Measurements from ENCODE around the gene LRBA.
"Not testable (repeated sequence)": the region's sequence is repeated elsewhere in the genome, so short reads cannot be mapped to it uniquely, and the experiment has no call there.

LRBA gene

GRCh38 chr4:150723727-150724411 lies 291.2 kb downstream of the LRBA start:
- DNase-seq = no peak

- DNase-seq = peak; percentile 1
Measured at GRCh38 chr4:150722908-150723362, 292.1 kb downstream of the LRBA start.

DNA sequence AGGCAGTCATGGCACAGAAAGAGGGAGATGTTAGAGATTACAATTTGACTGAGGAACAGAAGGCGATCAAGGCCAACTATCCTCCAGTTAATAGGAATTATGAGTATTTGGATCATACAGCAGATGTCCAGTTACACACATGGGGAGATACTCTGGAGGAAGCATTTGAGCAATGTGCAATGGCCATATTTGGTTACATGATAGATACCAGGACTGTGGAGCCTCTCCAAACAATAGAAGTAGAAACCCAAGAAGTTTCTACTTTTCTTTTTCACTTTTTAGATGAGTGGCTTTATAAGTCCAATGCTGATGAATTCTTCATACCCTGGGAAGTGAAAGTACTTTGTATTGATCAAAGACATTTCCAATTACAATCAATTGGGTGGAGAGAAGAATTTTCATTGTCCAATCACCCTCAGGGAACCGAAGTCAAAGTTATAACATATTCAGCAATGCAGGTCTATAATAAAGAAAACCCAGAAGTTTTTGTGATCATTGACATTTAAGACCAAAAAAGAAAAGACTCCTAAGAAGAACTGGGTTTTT lies 294.0 kb downstream of the LRBA start:
- no peak for DNase-seq

GRCh38 chr4:150717952-150718351 lies 297.1 kb downstream of the LRBA start:
- DNase-seq = no peak

- DNase-seq = no peak
Measured at GRCh38 chr4:150714462-150715438, 300.3 kb downstream of the LRBA start.

GRCh38 chr4:150713251-150713650 lies 301.8 kb downstream of the LRBA start:
- DNase-seq = no peak

- no peak for DNase-seq
Measured at GRCh38 chr4:150710770-150711375, 304.2 kb downstream of the LRBA start.

- no peak for DNase-seq
Measured at GRCh38 chr4:150708004-150708403, 307.1 kb downstream of the LRBA start.

DNA sequence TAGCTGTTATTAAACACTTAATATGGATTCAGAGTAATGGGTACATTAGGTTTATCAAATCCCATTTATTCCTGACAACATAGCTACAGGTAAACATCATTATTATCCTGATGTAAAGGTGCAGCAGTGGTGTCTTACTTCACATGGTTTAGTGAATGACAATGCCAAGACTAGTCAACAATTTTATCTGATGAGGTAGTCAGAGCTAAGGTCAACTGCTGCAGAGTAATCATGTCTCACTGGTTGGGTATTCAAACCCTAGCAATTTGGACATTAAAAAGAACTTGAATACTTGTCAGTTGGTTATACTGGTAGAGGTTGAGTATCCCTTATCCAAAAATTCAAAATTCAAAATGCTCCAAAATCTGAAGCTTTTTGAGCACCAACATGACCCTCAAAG lies 315.5 kb downstream of the LRBA start:
- no peak for DNase-seq

GRCh38 chr4:150695162-150695561 lies 319.9 kb downstream of the LRBA start:
- DNase-seq = no peak

GRCh38 chr4:150694438-150694837 lies 320.6 kb downstream of the LRBA start:
- no peak for DNase-seq

DNA sequence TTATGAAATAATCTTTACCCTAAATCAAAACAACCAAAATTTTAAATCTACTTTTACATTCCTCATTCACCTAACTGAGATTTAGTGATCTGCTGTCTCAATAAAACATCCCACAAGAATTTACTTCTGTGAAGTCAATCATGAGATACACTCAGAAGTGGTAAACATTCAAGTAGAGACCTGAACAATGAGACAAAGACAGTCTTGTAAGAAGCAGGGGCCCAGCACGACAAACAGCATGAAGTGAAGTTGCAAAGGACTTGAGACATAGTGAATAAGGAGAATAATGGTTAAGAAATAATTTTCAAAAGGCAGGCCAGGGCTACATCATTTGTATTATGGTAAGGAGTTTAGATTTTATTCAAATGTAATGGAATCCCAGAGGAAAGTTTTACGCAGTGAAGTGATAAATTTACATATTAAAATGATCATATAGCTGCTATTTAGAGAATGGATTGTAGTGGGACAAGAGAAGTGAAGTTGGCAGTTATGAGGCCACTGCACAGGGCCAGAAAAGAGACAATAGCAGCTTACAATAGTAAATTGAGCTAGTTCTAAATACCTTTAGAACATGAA lies 331.2 kb downstream of the LRBA start:
- DNase-seq = no peak

- no peak for DNase-seq
Measured at GRCh38 chr4:150682126-150682525, 333.0 kb downstream of the LRBA start.

DNA sequence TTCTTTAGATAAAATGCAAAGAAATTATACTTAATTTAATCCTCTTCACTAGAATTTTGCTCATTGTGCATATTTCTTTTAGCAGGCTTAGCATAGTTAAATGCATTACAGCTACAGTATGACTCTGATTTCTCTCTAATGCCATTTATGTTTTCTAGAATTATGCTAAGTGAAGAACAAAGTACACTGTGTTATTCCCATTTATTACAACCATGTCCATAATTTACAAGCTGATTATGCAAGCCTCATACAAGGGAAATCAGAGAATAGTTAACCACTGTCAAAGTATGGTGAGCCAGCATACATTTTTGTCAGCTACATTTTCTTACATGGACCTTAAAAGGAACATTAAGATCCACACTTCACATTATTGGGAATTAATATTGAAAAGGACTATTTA lies 334.0 kb downstream of the LRBA start:
- DNase-seq = no peak

GRCh38 chr4:150680651-150681050 lies 334.4 kb downstream of the LRBA start:
- no peak for DNase-seq

GRCh38 chr4:150679765-150680343 lies 335.2 kb downstream of the LRBA start:
- peak; percentile 51 for DNase-seq

DNA sequence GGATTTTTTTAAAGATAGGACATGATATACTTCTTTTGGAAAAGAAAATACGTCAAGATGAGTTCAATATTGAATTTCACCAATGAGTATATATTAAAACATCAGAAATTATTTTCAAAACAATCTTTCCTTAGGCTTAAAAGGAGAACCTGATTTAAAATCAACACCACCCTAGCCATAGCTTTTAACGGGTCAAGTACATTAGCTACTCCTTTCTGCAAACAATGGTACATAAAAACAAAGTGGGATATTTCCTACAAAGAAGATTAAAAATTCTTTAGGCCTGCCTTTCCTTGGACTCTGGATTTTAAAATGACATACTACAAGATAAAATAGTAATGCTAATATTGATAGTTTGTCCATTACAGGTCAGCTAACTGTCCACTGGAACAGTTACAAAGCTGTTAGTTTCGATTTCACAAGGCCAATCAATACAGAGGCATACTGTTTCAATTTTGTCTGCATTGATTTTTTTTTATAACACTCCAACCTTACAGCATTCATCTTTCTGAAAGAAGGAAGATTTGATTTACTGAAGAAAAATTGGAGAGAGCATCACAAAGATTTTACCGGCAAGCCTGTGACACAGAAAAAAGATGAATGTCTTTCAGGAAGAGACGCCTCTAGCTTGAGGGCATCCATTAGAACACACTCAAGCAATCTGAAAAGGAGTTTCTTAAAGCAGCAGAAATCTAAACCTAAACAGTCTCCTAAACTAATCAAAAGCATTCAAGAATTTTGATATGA lies 335.9 kb downstream of the LRBA start:
- no peak for DNase-seq

DNA sequence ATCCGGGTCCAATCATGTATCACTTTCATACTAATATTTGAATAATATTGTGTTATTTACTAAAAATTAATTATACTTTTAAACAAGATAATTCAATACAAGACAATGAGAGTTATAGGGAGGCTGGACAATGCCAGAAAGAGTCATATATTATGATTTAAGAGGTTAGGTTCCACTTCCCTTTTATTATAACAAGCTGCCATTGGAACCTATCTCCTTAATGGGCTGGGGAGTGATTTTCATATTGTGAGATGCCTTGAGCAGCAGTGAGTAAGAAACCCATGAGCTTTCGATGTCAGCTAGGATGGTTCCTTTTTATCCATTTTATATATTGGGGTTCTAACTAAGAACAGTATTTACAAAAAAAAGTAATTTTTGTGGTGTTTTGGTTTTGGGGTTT lies 341.3 kb downstream of the LRBA start:
- DNase-seq = no peak

DNA sequence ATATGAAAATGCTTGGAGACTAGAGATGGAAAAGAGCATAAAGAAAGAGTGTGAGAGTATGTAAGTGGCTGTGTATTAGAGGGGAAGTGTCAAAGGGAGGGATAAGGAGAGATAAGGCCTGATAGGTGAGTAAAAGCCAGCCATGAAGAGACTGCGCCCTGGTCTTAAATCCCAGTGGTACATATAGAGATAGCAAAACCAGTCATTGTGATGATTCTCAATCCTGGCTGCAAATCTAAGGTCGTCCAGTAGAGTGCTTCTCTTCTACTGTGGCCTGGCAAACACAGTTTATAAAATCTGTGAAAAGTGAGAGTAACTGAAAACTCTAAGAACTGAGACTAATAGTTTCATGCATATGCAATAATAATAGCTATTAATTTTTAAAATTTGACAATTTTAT lies 346.3 kb downstream of the LRBA start:
- no peak for DNase-seq

DNA sequence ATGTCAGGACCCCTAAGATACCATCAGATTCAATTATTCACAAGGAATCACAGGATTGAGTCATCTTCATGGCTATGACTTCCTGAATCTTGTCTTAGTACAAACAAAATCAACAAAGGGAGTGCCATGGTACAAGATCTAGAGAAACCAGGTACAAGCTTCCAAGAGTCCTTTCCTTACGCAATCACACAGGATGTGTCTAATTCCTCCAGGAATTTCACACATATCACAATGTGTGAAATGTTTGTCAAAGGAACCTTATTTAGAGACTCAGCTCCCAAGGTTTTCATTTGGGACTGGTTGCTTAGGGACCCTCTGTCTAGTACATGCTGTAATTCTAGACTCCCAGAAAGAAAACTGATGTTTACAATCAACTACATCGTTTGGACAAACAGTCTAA lies 350.1 kb downstream of the LRBA start:
- peak; percentile 51 for DNase-seq

DNA sequence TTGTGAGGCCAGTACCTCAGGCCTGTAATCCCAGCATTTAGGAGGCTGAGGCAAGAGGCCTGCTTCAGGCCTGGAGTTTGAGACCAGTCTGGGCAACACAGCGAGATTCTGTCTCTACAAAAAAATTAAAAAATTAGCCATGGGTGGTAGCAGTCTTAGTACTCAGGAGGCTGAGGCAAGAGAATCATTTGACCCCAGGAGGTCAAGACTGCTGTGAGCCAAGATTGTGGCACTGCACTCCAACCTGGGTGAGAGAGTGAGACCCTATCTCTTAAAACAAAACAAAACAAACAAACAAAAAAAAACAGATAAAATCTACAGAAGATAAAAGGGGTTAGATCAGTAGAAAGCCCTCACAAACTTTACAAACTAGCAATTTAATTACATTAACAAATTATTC lies 352.4 kb downstream of the LRBA start:
- no peak for DNase-seq

DNA sequence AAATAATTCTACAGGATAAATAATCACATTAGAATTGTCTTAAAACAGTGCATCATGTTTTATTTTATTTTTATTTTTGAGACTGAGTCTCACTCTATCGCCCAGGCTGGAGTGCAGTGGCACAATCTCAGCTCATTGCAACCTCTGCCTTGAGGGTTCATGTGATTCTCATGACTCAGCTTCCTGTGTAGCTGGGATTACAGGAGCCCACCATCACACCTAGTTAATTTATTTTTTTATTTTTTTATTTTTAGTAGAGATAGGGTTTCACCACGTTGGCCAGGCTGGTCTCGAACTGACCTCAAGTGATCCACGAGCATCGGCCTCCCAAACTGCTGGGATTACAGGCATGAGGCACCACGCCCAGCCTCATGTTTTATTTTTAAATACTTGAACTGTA lies 353.5 kb downstream of the LRBA start:
- not testable (repeated sequence) for DNase-seq

Measured in fibroblast of skin of right biceps (primary cell).